Measurements from ENCODE around the gene CREB5.

Gene CREB5

DNA sequence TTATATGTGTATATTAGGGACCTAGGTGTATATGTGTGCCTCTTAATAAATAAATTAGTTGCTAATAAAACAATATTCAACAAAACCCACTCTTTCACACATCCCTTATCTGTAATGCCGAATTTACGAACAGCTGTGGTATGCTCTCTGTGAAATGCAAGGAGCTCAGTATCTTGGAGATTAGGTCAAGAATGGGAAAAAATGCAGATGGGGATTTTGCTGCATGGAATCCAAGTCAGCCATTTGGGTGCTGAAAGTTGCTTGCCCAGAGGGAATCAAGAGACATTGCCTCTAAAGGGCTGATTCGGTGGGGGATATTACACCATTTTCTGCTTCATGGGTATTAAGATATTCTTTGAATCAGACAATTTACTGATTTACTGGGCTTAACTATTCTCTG is 93.5 kb downstream of the CREB5 start:
- TF ChIP-seq ZBTB7A (IDR thresholded peaks at IDR 0.05; ENCODE audit: low read depth) (no peak), CEBPB (IDR thresholded peaks at IDR 0.05) (no peak), RAD21 (IDR thresholded peaks at IDR 0.05; ENCODE audit: low read depth) (no peak)

DNA sequence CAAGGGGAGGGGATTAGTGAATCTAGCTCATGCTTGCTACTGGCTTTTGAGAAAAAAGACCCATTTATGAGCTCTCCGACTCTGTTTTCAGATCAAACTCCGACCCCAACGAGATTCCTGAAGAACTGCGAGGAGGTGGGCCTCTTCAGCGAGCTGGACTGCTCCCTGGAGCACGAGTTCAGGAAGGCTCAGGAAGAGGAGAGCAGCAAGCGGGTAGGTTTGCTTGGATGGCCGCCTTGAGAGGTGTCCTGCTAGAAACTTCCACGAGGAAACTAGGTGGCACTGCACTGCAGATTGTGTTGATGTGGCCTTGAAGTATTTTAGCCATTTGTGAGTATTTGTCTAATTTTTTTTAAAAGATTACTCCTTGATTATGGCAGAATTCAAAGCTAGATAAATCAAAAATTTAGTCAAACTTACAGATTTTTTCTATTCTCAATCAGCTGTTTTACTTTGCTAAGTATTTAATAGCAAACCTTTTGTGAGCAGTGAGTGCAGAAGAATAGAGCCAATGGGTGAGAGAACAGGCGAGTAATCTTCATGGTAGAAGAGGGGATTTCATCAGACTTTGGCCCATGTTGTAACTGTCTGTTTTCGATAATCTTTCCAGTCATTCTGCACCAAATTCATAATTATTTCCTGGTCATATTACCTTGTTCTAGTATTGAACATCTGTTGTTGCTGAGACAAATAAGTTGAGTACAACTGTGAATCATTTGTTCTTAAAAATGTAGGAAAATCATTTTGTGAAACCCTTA is 95.4 kb downstream of the CREB5 start:
- TF ChIP-seq CREB1 (IDR thresholded peaks at IDR 0.05; ENCODE audit: low read depth), result no peak
- TF ChIP-seq NFIC (IDR thresholded peaks at IDR 0.05), result no peak
- no peak for TF ChIP-seq YY1 (IDR thresholded peaks at IDR 0.05; ENCODE audit: low read depth)
- no peak for TF ChIP-seq TAF1 (IDR thresholded peaks at IDR 0.05; ENCODE audit: low read depth)
- TF ChIP-seq, protein P1, sequence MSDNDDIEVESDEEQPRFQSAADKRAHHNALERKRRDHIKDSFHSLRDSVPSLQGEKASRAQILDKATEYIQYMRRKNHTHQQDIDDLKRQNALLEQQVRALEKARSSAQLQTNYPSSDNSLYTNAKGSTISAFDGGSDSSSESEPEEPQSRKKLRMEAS (IDR thresholded peaks at IDR 0.05), result no peak
- no peak for TF ChIP-seq EGR1 (IDR thresholded peaks at IDR 0.05)
- TF ChIP-seq, protein P2, sequence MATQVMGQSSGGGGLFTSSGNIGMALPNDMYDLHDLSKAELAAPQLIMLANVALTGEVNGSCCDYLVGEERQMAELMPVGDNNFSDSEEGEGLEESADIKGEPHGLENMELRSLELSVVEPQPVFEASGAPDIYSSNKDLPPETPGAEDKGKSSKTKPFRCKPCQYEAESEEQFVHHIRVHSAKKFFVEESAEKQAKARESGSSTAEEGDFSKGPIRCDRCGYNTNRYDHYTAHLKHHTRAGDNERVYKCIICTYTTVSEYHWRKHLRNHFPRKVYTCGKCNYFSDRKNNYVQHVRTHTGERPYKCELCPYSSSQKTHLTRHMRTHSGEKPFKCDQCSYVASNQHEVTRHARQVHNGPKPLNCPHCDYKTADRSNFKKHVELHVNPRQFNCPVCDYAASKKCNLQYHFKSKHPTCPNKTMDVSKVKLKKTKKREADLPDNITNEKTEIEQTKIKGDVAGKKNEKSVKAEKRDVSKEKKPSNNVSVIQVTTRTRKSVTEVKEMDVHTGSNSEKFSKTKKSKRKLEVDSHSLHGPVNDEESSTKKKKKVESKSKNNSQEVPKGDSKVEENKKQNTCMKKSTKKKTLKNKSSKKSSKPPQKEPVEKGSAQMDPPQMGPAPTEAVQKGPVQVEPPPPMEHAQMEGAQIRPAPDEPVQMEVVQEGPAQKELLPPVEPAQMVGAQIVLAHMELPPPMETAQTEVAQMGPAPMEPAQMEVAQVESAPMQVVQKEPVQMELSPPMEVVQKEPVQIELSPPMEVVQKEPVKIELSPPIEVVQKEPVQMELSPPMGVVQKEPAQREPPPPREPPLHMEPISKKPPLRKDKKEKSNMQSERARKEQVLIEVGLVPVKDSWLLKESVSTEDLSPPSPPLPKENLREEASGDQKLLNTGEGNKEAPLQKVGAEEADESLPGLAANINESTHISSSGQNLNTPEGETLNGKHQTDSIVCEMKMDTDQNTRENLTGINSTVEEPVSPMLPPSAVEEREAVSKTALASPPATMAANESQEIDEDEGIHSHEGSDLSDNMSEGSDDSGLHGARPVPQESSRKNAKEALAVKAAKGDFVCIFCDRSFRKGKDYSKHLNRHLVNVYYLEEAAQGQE (IDR thresholded peaks at IDR 0.05; ENCODE audit: low read depth), result no peak
- no peak for TF ChIP-seq TEAD4 (IDR thresholded peaks at IDR 0.05)
- no peak for TF ChIP-seq CEBPB (IDR thresholded peaks at IDR 0.05)
- TF ChIP-seq EP300 (IDR thresholded peaks at IDR 0.05; ENCODE audit: borderline replicate concordance), result no peak
- no peak for TF ChIP-seq ZBTB7A (IDR thresholded peaks at IDR 0.05; ENCODE audit: low read depth)
- TF ChIP-seq, protein P3, sequence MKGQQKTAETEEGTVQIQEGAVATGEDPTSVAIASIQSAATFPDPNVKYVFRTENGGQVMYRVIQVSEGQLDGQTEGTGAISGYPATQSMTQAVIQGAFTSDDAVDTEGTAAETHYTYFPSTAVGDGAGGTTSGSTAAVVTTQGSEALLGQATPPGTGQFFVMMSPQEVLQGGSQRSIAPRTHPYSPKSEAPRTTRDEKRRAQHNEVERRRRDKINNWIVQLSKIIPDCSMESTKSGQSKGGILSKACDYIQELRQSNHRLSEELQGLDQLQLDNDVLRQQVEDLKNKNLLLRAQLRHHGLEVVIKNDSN (IDR thresholded peaks at IDR 0.05), result no peak
- no peak for TF ChIP-seq RAD21 (IDR thresholded peaks at IDR 0.05; ENCODE audit: low read depth)
- TF ChIP-seq FOXM1 (IDR thresholded peaks at IDR 0.05; ENCODE audit: borderline replicate concordance, low read depth), result no peak
- TF ChIP-seq TCF12 (IDR thresholded peaks at IDR 0.05; ENCODE audit: low read depth), result no peak

DNA sequence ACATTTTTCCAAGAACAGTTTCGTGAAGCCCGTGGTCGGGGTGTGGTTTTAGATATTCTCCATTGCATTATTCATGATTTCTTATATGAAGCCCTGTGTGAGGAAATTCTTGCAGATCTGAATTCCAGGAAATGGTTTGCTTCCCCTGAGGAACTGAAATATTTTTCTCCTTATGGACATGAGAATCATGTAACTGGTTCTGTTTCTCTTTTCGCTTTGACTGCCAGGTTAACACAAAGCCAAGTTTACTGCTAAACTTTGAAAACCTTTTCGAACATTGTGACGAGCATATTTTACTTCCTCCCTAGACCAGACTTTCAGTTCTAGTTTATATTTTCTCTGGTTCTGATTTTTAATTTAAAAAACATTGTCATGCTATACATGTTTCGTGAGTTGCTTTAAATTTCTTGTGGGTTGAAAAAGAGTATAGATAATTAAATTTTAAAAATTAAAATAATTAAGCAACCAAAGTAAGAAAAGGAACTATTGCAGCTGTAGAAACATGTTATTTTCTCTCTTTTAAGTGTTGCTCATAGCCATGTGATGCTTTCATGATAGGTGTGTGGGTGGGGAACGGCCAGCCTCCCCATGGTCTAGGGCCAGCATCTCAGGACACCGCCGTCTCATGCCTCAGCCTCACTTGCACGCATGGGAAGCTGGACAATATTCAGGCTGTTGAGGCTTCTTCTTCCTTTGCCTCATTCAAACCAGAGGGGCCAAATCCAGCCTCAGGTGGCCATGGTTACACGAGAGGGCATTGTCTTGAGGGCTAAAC is 97.1 kb downstream of the CREB5 start:
- TF ChIP-seq CREB1 (IDR thresholded peaks at IDR 0.05; ENCODE audit: low read depth) (no peak), YY1 (IDR thresholded peaks at IDR 0.05; ENCODE audit: low read depth) (no peak), TAF1 (IDR thresholded peaks at IDR 0.05; ENCODE audit: low read depth) (no peak), FOXM1 (IDR thresholded peaks at IDR 0.05; ENCODE audit: borderline replicate concordance, low read depth) (no peak), NFIC (IDR thresholded peaks at IDR 0.05) (no peak)

DNA sequence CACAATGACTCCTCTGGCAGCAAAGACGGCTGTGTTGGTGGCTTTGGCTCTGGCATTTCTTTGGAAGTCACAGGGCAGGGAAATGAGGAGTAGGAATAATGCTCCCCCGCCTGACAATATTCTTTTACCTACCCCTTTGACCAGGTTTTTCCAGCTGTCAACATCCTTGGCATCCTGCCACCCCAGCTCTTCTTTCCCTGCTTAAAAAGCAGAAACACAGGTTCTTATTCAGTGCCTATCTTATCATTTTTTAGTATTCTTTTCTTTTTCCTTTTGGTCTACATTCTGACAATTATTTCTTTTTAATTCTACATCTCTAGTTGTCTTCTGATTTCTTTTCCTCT is 97.7 kb downstream of the CREB5 start:
- TF ChIP-seq, protein P3 (IDR thresholded peaks at IDR 0.05), result no peak
- no peak for TF ChIP-seq CEBPB (IDR thresholded peaks at IDR 0.05)
- TF ChIP-seq YY1 (IDR thresholded peaks at IDR 0.05; ENCODE audit: low read depth), result no peak
- no peak for TF ChIP-seq RAD21 (IDR thresholded peaks at IDR 0.05; ENCODE audit: low read depth)
- no peak for TF ChIP-seq ZBTB7A (IDR thresholded peaks at IDR 0.05; ENCODE audit: low read depth)

DNA sequence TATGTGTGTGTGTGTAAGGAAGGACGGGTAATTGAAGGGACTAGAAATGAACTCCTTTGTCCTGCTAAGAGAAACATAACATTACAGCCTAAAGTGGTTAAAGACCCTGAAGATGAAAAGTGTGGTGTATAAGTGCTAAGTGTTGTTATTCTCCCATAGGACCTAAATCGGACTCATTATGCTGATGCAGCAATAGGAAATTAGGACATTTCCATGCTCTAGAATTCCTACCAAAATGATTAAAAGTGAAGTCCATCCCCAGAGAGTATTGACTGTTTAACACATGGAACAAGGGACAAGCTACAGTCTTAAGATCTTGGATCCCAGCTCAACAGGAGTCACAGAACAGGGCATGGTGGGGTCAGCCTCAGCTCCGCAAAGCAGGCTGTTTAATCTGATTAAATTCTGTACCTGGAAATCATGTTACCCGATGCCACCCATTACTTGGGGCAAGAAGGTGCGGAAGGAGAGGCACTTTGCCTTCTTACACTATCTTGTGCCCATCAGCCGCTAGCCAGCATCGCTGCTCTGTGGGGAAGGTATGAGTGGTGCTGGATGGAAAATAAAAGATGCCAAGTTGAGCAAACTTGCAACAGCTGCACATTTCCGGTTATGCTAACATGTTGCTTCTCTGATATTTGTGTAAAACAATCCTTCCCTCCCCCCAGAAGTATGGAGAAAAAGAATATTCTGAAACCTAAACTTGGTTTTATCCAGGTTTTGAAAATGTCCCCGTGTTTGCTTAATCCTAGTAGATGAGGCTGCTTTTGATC is 100.5 kb downstream of the CREB5 start:
- TF ChIP-seq, protein P1 (IDR thresholded peaks at IDR 0.05), result no peak

DNA sequence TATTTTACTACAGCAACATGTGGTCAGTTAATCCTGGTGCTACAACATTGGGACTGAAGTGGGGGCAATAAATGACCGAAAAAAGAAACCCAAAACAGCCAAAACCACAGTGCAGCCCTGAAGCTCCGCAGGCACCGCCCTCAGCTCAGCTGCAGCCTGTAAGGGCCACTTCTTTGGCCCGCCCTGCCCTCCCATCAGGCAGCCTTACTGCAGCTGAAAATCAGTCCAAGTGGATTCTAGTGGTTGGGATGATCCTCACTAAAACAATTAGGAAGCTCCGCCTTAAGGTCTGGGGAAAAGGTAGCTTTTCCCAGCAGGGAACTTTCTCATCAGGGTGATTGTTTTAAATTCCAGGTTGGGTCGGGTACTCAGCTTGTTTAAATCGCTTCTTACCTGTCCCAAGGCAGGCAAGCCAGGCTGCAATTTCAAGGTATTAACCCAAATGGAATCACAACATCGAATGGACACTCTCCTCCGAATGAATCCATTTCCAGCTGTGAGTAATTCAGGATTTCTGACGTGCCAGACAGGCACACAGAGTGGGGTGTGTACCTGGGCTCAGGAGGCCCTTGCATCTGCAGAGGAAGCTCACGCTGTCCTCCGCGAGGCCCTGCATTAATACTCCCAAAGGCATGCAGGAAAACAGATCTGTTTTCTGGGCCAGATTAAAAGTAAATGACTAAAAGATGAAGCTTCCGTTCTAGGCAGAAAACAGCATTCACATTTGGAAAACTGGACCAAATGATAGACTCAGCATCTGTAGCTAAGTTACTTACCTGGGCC is 104.3 kb downstream of the CREB5 start:
- TF ChIP-seq EGR1 (IDR thresholded peaks at IDR 0.05) (no peak), TAF1 (IDR thresholded peaks at IDR 0.05; ENCODE audit: low read depth) (no peak), RAD21 (IDR thresholded peaks at IDR 0.05; ENCODE audit: low read depth) (no peak), EP300 (IDR thresholded peaks at IDR 0.05; ENCODE audit: borderline replicate concordance) (no peak), NFIC (IDR thresholded peaks at IDR 0.05) (no peak), CEBPB (IDR thresholded peaks at IDR 0.05) (no peak), TEAD4 (IDR thresholded peaks at IDR 0.05) (no peak), CREB1 (IDR thresholded peaks at IDR 0.05; ENCODE audit: low read depth) (no peak), ZBTB7A (IDR thresholded peaks at IDR 0.05; ENCODE audit: low read depth) (no peak), YY1 (IDR thresholded peaks at IDR 0.05; ENCODE audit: low read depth) (no peak), FOXM1 (IDR thresholded peaks at IDR 0.05; ENCODE audit: borderline replicate concordance, low read depth) (no peak), TCF12 (IDR thresholded peaks at IDR 0.05; ENCODE audit: low read depth) (no peak)
- TF ChIP-seq, protein P3 (IDR thresholded peaks at IDR 0.05), result no peak
- TF ChIP-seq, protein P2 (IDR thresholded peaks at IDR 0.05; ENCODE audit: low read depth), result no peak
- TF ChIP-seq, protein P1 (IDR thresholded peaks at IDR 0.05), result no peak
